Measurements from ENCODE around the gene MLH3.
"Not testable (repeated sequence)": the region's sequence is repeated elsewhere in the genome, so short reads cannot be mapped to it uniquely, and the experiment has no call there.

The MLH3 gene

GRCh38 chr14:75050852-75051555, at the start of gene MLH3:
TSS of gene MLH3 (minus strand) at chr14:75051467. CDS start at chr14:75049655, 1,812 bp downstream.
- peak; percentile 60 to 62 for DNase-seq (ENCODE audit: low read depth in 2 of 2)

GRCh38 chr14:75098682-75099081, 47.4 kb upstream of the MLH3 start:
- DNase-seq (ENCODE audit: low read depth in 2 of 2) = no peak

- no peak for DNase-seq (ENCODE audit: low read depth in 2 of 2)
Measured at GRCh38 chr14:75098212-75098611, 46.9 kb upstream of the MLH3 start.

GRCh38 chr14:75096959-75097358, 45.7 kb upstream of the MLH3 start:
- no peak for DNase-seq (ENCODE audit: low read depth in 2 of 2)

- DNase-seq (ENCODE audit: low read depth in 2 of 2) = no peak
Measured at GRCh38 chr14:75095690-75096089, 44.4 kb upstream of the MLH3 start.

GRCh38 chr14:75094896-75095295, 43.6 kb upstream of the MLH3 start:
- no peak for DNase-seq (ENCODE audit: low read depth in 2 of 2)

- DNase-seq (ENCODE audit: low read depth in 2 of 2) = no peak
Measured at GRCh38 chr14:75092698-75093097, 41.4 kb upstream of the MLH3 start.

GRCh38 chr14:75091251-75091650, 40.0 kb upstream of the MLH3 start:
- no peak for DNase-seq (ENCODE audit: low read depth in 2 of 2)

GRCh38 chr14:75090353-75090752, 39.1 kb upstream of the MLH3 start:
- DNase-seq (ENCODE audit: low read depth in 2 of 2) = no peak

- DNase-seq (ENCODE audit: low read depth in 2 of 2) = no peak
Measured at GRCh38 chr14:75088566-75089373, 37.5 kb upstream of the MLH3 start.

GRCh38 chr14:75088153-75088552, 36.9 kb upstream of the MLH3 start:
- no peak for DNase-seq (ENCODE audit: low read depth in 2 of 2)

GRCh38 chr14:75084513-75084912, 33.2 kb upstream of the MLH3 start:
- no peak for DNase-seq (ENCODE audit: low read depth in 2 of 2)

- no peak for DNase-seq (ENCODE audit: low read depth in 2 of 2)
Measured at GRCh38 chr14:75083271-75083670, 32.0 kb upstream of the MLH3 start.

GRCh38 chr14:75081660-75082229, 30.5 kb upstream of the MLH3 start:
- no peak for DNase-seq (ENCODE audit: low read depth in 2 of 2)

- no peak for DNase-seq (ENCODE audit: low read depth in 2 of 2)
Measured at GRCh38 chr14:75079521-75079920, 28.3 kb upstream of the MLH3 start.

GRCh38 chr14:75077794-75078193, 26.5 kb upstream of the MLH3 start:
- no peak for DNase-seq (ENCODE audit: low read depth in 2 of 2)

GRCh38 chr14:75070383-75070782, 19.1 kb upstream of the MLH3 start:
- DNase-seq (ENCODE audit: low read depth in 2 of 2) = no peak

GRCh38 chr14:75069811-75070145, 18.5 kb upstream of the MLH3 start:
- DNase-seq (ENCODE audit: low read depth in 2 of 2) = no peak

- no peak for DNase-seq (ENCODE audit: low read depth in 2 of 2)
Measured at GRCh38 chr14:75069121-75069810, 18.0 kb upstream of the MLH3 start, which contains the start of gene ZC2HC1C. TSS of gene ZC2HC1C (plus strand) at chr14:75069641. CDS start at chr14:75070574, 933 bp downstream.

- DNase-seq (ENCODE audit: low read depth in 2 of 2) = no peak
Measured at GRCh38 chr14:75068294-75069120, 17.2 kb upstream of the MLH3 start.

GRCh38 chr14:75067765-75068164, 16.5 kb upstream of the MLH3 start:
- not testable (repeated sequence) for DNase-seq (ENCODE audit: low read depth in 2 of 2)
